Loucy (cell line): ENCODE results near the gene FAM90A1.
"Not testable (repeated sequence)": the region's sequence is repeated elsewhere in the genome, so short reads cannot be mapped to it uniquely, and the experiment has no call there.

ENCODE experiments used
- EZH2phosphoT487 ChIP-seq: fragments of 200-600 bp; IDR thresholded peaks from 2 replicates; pipeline ENCODE4 v1.6.1; 2018; ENCODE audit warnings: antibody characterized with exemption, mild to moderate bottlenecking, moderate library complexity, borderline replicate concordance
- TF ChIP-seq, protein P1 (sequence below): fragments of 200-600 bp; sonication (generic); conservative IDR thresholded peaks from 2 replicates; pipeline ENCODE4 v1.5.1; 2014; ENCODE audit warnings: mild to moderate bottlenecking, antibody characterized with exemption, low read length

DNA sequence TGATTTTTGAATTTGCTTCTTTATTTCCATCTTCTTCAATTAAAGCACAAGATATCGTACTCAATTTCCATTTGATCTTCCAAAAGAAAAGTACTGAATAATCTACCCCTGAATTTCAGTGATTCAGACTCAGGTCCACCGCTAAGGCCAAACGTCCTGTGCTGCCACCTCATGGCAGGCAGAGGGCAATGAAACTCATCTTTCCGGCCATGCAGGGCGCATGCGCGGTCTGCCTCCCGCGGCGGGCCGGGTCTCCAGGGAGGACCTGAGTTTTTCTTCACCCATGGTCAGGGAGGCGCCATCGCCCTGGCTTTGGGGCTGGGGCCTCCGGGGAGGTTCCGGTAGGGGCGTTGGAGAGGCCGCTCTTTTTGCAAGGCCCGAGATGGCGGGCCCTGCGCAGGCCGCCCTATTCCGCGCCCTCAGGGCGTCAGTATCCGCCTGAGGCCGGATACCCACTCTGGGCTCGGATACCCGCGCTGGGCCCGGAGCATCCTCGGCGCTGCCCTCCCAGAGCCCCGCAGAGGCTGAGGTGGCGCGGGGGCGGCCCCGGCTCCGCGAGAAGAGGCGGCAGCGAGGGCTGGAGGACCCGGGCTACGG is 47.3 kb downstream of the FAM90A1 start:
- TF ChIP-seq, protein P1, sequence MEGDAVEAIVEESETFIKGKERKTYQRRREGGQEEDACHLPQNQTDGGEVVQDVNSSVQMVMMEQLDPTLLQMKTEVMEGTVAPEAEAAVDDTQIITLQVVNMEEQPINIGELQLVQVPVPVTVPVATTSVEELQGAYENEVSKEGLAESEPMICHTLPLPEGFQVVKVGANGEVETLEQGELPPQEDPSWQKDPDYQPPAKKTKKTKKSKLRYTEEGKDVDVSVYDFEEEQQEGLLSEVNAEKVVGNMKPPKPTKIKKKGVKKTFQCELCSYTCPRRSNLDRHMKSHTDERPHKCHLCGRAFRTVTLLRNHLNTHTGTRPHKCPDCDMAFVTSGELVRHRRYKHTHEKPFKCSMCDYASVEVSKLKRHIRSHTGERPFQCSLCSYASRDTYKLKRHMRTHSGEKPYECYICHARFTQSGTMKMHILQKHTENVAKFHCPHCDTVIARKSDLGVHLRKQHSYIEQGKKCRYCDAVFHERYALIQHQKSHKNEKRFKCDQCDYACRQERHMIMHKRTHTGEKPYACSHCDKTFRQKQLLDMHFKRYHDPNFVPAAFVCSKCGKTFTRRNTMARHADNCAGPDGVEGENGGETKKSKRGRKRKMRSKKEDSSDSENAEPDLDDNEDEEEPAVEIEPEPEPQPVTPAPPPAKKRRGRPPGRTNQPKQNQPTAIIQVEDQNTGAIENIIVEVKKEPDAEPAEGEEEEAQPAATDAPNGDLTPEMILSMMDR, result peak; percentile 60
- not testable (repeated sequence) for TF ChIP-seq EZH2phosphoT487
